Measurements from ENCODE around the gene SNRNP27.

GRCh38 chr2:69933254-69933828 is 39.6 kb downstream of the SNRNP27 start:
- TF ChIP-seq CTCF (IDR thresholded peaks at IDR 0.05) = no peak
- TF ChIP-seq EP300 (IDR thresholded peaks at IDR 0.05) = no peak
- no peak for TF ChIP-seq POLR2A (IDR thresholded peaks at IDR 0.05)

Measured in sigmoid colon (tissue), 4 donors.